ENCODE results near the gene JAG1.

JAG1 gene

GRCh38 chr20:10673842-10674683 is at the start of gene JAG1:
TSS of gene JAG1 (minus strand) at chr20:10673999. CDS start at chr20:10673530, 469 bp downstream.
- H3K4me1 ChIP-seq (ENCODE audit: insufficient read depth, insufficient read length) = peaks cover 2% of the 10 kb centered on the region
- peak within 1 kb of the TSS; percentile 93 for H3K9ac ChIP-seq (ENCODE audit: insufficient read length, low read depth)
- H3K36me3 ChIP-seq (ENCODE audit: insufficient read depth, insufficient read length, low read length) = peaks cover 30% of the 10 kb centered on the region
- no peaks in the 10 kb centered on the region for H3K9me3 ChIP-seq (ENCODE audit: insufficient read depth, low read length)
- no peak for TF ChIP-seq SUZ12 (IDR thresholded peaks at IDR 0.05; ENCODE audit: extremely low read depth, insufficient read depth, insufficient read length)
- no peak for TF ChIP-seq YY1 (IDR thresholded peaks at IDR 0.05; ENCODE audit: insufficient read depth, insufficient read length)
- no peak for TF ChIP-seq ZNF274 (IDR thresholded peaks at IDR 0.05; ENCODE audit: low read depth, low read length)
- H3K4me3 ChIP-seq (ENCODE audit: insufficient read length, low read depth) = peak within 1 kb of the TSS; percentile 86
- DNase-seq (ENCODE audit: low read depth, low spot score) = peak; percentile 94
- H3K27me3 ChIP-seq (ENCODE audit: insufficient read depth, insufficient read length) = no peaks in the 10 kb centered on the region

GRCh38 chr20:10721976-10722375 is 48.2 kb upstream of the JAG1 start:
- no peak overlapping the region for H3K4me3 ChIP-seq (ENCODE audit: insufficient read length, low read depth)
- no peaks in the 10 kb centered on the region for H3K4me1 ChIP-seq (ENCODE audit: insufficient read depth, insufficient read length)
- H3K36me3 ChIP-seq (ENCODE audit: insufficient read depth, insufficient read length, low read length) = no peaks in the 10 kb centered on the region
- no peaks in the 10 kb centered on the region for H3K9me3 ChIP-seq (ENCODE audit: insufficient read depth, low read length)
- no peaks in the 10 kb centered on the region for H3K27me3 ChIP-seq (ENCODE audit: insufficient read depth, insufficient read length)
- no peak for DNase-seq (ENCODE audit: low read depth, low spot score)
- no peak overlapping the region for H3K9ac ChIP-seq (ENCODE audit: insufficient read length, low read depth)
- TF ChIP-seq ZNF274 (IDR thresholded peaks at IDR 0.05; ENCODE audit: low read depth, low read length) (no peak), YY1 (IDR thresholded peaks at IDR 0.05; ENCODE audit: insufficient read depth, insufficient read length) (no peak), SUZ12 (IDR thresholded peaks at IDR 0.05; ENCODE audit: extremely low read depth, insufficient read depth, insufficient read length) (no peak)

GRCh38 chr20:10721137-10721896 is 47.5 kb upstream of the JAG1 start:
- no peak overlapping the region for H3K4me3 ChIP-seq (ENCODE audit: insufficient read length, low read depth)
- no peaks in the 10 kb centered on the region for H3K4me1 ChIP-seq (ENCODE audit: insufficient read depth, insufficient read length)
- TF ChIP-seq ZNF274 (IDR thresholded peaks at IDR 0.05; ENCODE audit: low read depth, low read length) (no peak), YY1 (IDR thresholded peaks at IDR 0.05; ENCODE audit: insufficient read depth, insufficient read length) (no peak), SUZ12 (IDR thresholded peaks at IDR 0.05; ENCODE audit: extremely low read depth, insufficient read depth, insufficient read length) (no peak)
- no peak for DNase-seq (ENCODE audit: low read depth, low spot score)
- H3K27me3 ChIP-seq (ENCODE audit: insufficient read depth, insufficient read length) = no peaks in the 10 kb centered on the region
- H3K9ac ChIP-seq (ENCODE audit: insufficient read length, low read depth) = no peak overlapping the region
- no peaks in the 10 kb centered on the region for H3K36me3 ChIP-seq (ENCODE audit: insufficient read depth, insufficient read length, low read length)
- H3K9me3 ChIP-seq (ENCODE audit: insufficient read depth, low read length) = no peaks in the 10 kb centered on the region

GRCh38 chr20:10720565-10720964 is 46.8 kb upstream of the JAG1 start:
- no peak for DNase-seq (ENCODE audit: low read depth, low spot score)
- Histone ChIP-seq H3K4me1 (ENCODE audit: insufficient read depth, insufficient read length) (no peaks in the 10 kb centered on the region), H3K27me3 (ENCODE audit: insufficient read depth, insufficient read length) (no peaks in the 10 kb centered on the region), H3K4me3 (ENCODE audit: insufficient read length, low read depth) (no peak overlapping the region), H3K9me3 (ENCODE audit: insufficient read depth, low read length) (no peaks in the 10 kb centered on the region), H3K9ac (ENCODE audit: insufficient read length, low read depth) (no peak overlapping the region), H3K36me3 (ENCODE audit: insufficient read depth, insufficient read length, low read length) (no peaks in the 10 kb centered on the region)
- TF ChIP-seq SUZ12 (IDR thresholded peaks at IDR 0.05; ENCODE audit: extremely low read depth, insufficient read depth, insufficient read length) (no peak), ZNF274 (IDR thresholded peaks at IDR 0.05; ENCODE audit: low read depth, low read length) (no peak), YY1 (IDR thresholded peaks at IDR 0.05; ENCODE audit: insufficient read depth, insufficient read length) (no peak)

- Histone ChIP-seq H3K9ac (ENCODE audit: insufficient read length, low read depth) (no peak overlapping the region), H3K4me3 (ENCODE audit: insufficient read length, low read depth) (no peak overlapping the region), H3K9me3 (ENCODE audit: insufficient read depth, low read length) (no peaks in the 10 kb centered on the region), H3K4me1 (ENCODE audit: insufficient read depth, insufficient read length) (no peaks in the 10 kb centered on the region), H3K36me3 (ENCODE audit: insufficient read depth, insufficient read length, low read length) (no peaks in the 10 kb centered on the region), H3K27me3 (ENCODE audit: insufficient read depth, insufficient read length) (no peaks in the 10 kb centered on the region)
- TF ChIP-seq SUZ12 (IDR thresholded peaks at IDR 0.05; ENCODE audit: extremely low read depth, insufficient read depth, insufficient read length) (no peak), YY1 (IDR thresholded peaks at IDR 0.05; ENCODE audit: insufficient read depth, insufficient read length) (no peak), ZNF274 (IDR thresholded peaks at IDR 0.05; ENCODE audit: low read depth, low read length) (no peak)
- no peak for DNase-seq (ENCODE audit: low read depth, low spot score)
Observed at GRCh38 chr20:10719740-10720385, 46.1 kb upstream of the JAG1 start.

GRCh38 chr20:10718661-10719060 is 44.9 kb upstream of the JAG1 start:
- TF ChIP-seq ZNF274 (IDR thresholded peaks at IDR 0.05; ENCODE audit: low read depth, low read length) = no peak
- no peak for TF ChIP-seq YY1 (IDR thresholded peaks at IDR 0.05; ENCODE audit: insufficient read depth, insufficient read length)
- no peak for TF ChIP-seq SUZ12 (IDR thresholded peaks at IDR 0.05; ENCODE audit: extremely low read depth, insufficient read depth, insufficient read length)
- Histone ChIP-seq H3K36me3 (ENCODE audit: insufficient read depth, insufficient read length, low read length) (no peaks in the 10 kb centered on the region), H3K27me3 (ENCODE audit: insufficient read depth, insufficient read length) (no peaks in the 10 kb centered on the region), H3K9me3 (ENCODE audit: insufficient read depth, low read length) (no peaks in the 10 kb centered on the region), H3K4me1 (ENCODE audit: insufficient read depth, insufficient read length) (no peaks in the 10 kb centered on the region), H3K9ac (ENCODE audit: insufficient read length, low read depth) (no peak overlapping the region), H3K4me3 (ENCODE audit: insufficient read length, low read depth) (no peak overlapping the region)
- no peak for DNase-seq (ENCODE audit: low read depth, low spot score)

Measured in NT2/D1 (cell line).